Measurements from ENCODE around the gene SEBOX. TPM values are rescaled to one million over a fixed set of nuclear protein-coding genes. Genes with fewer than 3 reads are reported as not detected.

Gene SEBOX
- total RNA-seq, 2 donors from 2014 or later, result not detected

- H3K36me3 ChIP-seq, result no peaks in the 10 kb centered on the region
- no peaks in the 10 kb centered on the region for H3K27me3 ChIP-seq (replicated peaks; ENCODE audit: insufficient read depth)
- TF ChIP-seq POLR2A (IDR thresholded peaks at IDR 0.05), result no peak
- intact Hi-C loops (cut with DNase I), result no loop called here
- DNase-seq (ENCODE audit: low spot score), result no peak
- H3K27ac ChIP-seq, result no peak overlapping the region
- WGBS, result 79% methylated on average over 6 of the region's 6 CpGs
- no peak overlapping the region for H3K4me3 ChIP-seq
- H3K4me1 ChIP-seq (replicated peaks), result no peaks in the 10 kb centered on the region
- H3K9me3 ChIP-seq, result no peaks in the 10 kb centered on the region
Observed at GRCh38 chr17:28372945-28373274, 7.9 kb upstream of the SEBOX start.

DNA sequence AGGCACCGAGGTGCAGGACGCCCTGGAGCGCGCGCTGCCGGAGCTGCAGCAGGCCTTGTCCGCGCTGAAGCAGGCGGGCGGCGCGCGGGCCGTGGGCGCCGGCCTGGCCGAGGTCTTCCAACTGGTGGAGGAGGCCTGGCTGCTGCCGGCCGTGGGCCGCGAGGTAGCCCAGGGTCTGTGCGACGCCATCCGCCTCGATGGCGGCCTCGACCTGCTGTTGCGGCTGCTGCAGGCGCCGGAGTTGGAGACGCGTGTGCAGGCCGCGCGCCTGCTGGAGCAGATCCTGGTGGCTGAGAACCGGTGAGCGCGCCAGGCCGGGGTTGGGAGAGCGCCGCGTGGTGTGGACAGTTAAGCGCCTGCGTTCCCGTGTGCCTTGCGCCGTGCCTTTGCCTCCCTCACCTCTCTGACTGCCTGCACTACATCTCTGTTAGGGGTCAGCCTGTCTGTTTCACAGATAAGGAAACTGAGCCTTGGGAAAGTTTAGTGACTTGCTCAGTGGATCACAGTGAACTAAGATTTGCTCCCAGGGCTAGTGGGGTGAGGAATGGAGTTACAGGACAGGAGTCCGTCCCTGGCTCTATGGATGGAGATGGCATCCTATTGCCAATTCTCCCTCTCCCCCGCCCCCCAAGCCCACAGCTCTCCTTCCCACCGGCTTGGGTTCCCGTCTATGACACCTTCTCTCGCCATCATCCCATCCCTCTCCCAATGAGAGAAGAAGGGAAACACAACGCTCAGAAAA, 7.4 kb upstream of the SEBOX start:
- no peaks in the 10 kb centered on the region for H3K36me3 ChIP-seq
- no peak for TF ChIP-seq POLR2A (IDR thresholded peaks at IDR 0.05)
- TF ChIP-seq, protein P1, sequence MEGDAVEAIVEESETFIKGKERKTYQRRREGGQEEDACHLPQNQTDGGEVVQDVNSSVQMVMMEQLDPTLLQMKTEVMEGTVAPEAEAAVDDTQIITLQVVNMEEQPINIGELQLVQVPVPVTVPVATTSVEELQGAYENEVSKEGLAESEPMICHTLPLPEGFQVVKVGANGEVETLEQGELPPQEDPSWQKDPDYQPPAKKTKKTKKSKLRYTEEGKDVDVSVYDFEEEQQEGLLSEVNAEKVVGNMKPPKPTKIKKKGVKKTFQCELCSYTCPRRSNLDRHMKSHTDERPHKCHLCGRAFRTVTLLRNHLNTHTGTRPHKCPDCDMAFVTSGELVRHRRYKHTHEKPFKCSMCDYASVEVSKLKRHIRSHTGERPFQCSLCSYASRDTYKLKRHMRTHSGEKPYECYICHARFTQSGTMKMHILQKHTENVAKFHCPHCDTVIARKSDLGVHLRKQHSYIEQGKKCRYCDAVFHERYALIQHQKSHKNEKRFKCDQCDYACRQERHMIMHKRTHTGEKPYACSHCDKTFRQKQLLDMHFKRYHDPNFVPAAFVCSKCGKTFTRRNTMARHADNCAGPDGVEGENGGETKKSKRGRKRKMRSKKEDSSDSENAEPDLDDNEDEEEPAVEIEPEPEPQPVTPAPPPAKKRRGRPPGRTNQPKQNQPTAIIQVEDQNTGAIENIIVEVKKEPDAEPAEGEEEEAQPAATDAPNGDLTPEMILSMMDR (IDR thresholded peaks at IDR 0.05), result no peak
- no peak for TF ChIP-seq POLR2AphosphoS5 (IDR thresholded peaks at IDR 0.05)
- intact Hi-C loops (cut with DNase I), result no loop called here
- DNase-seq (ENCODE audit: low spot score), result no peak
- 10% methylated on average over 37 of the region's 53 CpGs for WGBS
- H3K27ac ChIP-seq, result peak overlapping the region; percentile 35 to 43
- H3K4me3 ChIP-seq, result peak overlapping the region; percentile 33 to 40
- no peaks in the 10 kb centered on the region for H3K4me1 ChIP-seq (replicated peaks)
- H3K27me3 ChIP-seq (replicated peaks; ENCODE audit: insufficient read depth), result no peaks in the 10 kb centered on the region
- no peaks in the 10 kb centered on the region for H3K9me3 ChIP-seq

DNA sequence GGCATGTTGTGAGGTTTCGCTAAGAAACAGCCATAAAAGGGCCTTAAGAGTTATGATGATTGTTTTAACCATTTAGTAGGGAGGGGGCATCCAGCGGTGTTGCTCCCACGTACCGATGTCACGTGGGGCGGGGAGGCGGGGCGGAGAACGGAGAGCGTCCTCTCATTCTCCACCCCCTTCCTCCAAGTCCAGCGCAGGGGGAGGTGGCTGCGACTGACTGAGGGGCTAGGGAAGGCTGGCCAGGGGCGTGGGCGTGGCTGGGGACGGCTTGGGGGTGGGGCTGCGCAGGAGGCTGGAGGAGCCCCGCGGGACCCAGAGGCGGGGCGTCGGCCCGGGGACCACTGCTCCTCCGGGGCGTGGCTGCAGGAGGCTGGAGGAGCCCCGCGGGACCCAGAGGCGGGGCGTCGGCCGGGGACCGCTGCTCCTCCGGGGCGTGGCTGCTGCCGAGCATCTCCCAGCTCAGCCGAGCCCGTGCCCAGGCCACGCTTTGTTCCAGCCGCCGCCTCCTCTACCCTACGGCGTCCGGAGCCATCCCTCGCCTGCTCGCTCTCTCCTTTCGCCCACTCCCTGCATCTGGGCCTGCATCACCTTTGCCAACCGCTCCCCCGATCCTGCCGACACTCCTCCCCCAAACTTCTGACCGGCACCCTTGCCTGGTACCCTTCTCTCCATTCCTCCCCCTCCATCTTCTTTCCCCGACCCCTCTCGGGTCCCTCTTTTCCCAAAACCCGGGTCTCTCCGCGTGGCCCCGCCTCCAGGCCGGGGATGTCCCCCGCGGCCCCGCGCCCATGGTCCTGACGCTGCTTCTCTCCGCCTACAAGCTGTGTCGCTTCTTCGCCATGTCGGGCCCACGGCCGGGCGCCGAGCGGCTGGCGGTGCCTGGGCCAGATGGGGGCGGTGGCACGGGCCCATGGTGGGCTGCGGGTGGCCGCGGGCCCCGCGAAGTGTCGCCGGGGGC, 6.5 kb upstream of the SEBOX start, which contains the start of gene SARM1:
Gene SARM1, plus strand, starts transcription at position 450 of the 958 bp plus-strand sequence. Its CDS starts 339 bp downstream, at position 789.
- Histone ChIP-seq H3K27me3 (replicated peaks; ENCODE audit: insufficient read depth) (no peaks in the 10 kb centered on the region), H3K4me3 (peak within 1 kb of the TSS; percentile 33 to 40), H3K36me3 (no peaks in the 10 kb centered on the region), H3K4me1 (replicated peaks) (no peaks in the 10 kb centered on the region), H3K27ac (peak within 1 kb of the TSS; percentile 35 to 43), H3K9me3 (no peaks in the 10 kb centered on the region)
- DNase-seq (ENCODE audit: low spot score), result peak; percentile 40
- intact Hi-C loops (cut with DNase I), result no loop called here
- TF ChIP-seq POLR2AphosphoS5 (IDR thresholded peaks at IDR 0.05) (no peak), POLR2A (IDR thresholded peaks at IDR 0.05) (no peak)
- TF ChIP-seq, protein P1 (IDR thresholded peaks at IDR 0.05), result no peak
- WGBS, result under 1% methylated on average over 48 of the region's 80 CpGs

DNA sequence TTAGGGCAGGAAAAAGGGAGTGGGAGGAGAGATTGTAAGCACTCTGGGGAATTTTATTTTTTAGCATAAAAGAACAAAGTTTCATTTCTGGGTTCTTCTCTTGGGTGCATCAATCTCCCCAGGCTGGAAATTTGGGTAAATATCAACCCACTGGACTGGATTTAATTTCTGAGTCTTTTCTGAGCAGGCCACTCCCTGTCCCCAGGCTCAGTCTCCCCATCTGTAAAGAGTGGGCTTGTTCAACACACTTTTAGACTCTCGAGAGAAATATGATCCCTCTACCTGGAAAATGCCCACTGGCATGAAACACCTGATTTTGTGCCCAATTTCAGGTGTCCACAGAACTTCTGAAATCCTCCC, 5.7 kb upstream of the SEBOX start:
- Histone ChIP-seq H3K9me3 (no peaks in the 10 kb centered on the region), H3K36me3 (no peaks in the 10 kb centered on the region), H3K4me3 (no peak overlapping the region), H3K27me3 (replicated peaks; ENCODE audit: insufficient read depth) (no peaks in the 10 kb centered on the region), H3K4me1 (replicated peaks) (no peaks in the 10 kb centered on the region), H3K27ac (peak overlapping the region; percentile 17 to 43)
- TF ChIP-seq, protein P1 (IDR thresholded peaks at IDR 0.05), result no peak
- TF ChIP-seq POLR2A (IDR thresholded peaks at IDR 0.05), result no peak
- no peak for TF ChIP-seq POLR2AphosphoS5 (IDR thresholded peaks at IDR 0.05)
- WGBS, result 60% methylated on average over 1 of the region's 1 CpG
- intact Hi-C loops (cut with DNase I), result no loop called here
- DNase-seq (ENCODE audit: low spot score), result no peak

- Histone ChIP-seq H3K4me3 (peak within 1 kb of the TSS; percentile 33 to 40), H3K27me3 (replicated peaks; ENCODE audit: insufficient read depth) (no peaks in the 10 kb centered on the region), H3K4me1 (replicated peaks) (no peaks in the 10 kb centered on the region), H3K9me3 (no peaks in the 10 kb centered on the region), H3K36me3 (no peaks in the 10 kb centered on the region), H3K27ac (peak within 1 kb of the TSS; percentile 17 to 43)
- WGBS, result 28% methylated on average over 8 of the region's 8 CpGs
- intact Hi-C loops (cut with DNase I), result no loop called here
- no peak for DNase-seq (ENCODE audit: low spot score)
- TF ChIP-seq POLR2A (IDR thresholded peaks at IDR 0.05), result no peak
- TF ChIP-seq, protein P1 (IDR thresholded peaks at IDR 0.05), result no peak
- TF ChIP-seq POLR2AphosphoS5 (IDR thresholded peaks at IDR 0.05), result no peak
Observed at GRCh38 chr17:28370035-28370743, 5.2 kb upstream of the SEBOX start, which contains the start of gene VTN. Gene VTN (minus strand): TSS chr17:28370307. CDS start chr17:28370203, 104 bp downstream.

All from prostate gland (tissue), 2 donors.